ENCODE results near the gene MYCT1.
"Not testable (repeated sequence)": the region's sequence is repeated elsewhere in the genome, so short reads cannot be mapped to it uniquely, and the experiment has no call there.

The MYCT1 gene

DNA sequence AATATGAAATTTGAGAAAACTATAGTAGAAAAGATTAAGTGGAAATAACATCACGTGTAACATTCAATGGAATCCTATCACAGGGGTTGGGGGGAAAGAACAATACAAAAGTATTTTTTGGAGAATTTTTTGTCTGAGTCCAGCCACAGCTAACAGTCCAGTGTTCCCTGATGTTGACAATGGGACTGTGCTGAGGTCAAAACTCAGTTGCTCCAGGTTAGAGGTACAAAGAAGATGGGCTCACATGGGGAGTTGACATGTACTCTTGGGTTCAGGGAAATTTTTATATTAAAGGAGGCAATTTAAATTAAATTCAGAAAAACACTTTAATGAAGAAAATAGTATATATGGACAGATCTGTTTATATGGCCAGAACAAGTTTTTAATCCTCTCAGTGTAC lies 995 bp downstream of the MYCT1 start:
- DNase-seq (ENCODE audit: low read depth), result peak; percentile 31

DNA sequence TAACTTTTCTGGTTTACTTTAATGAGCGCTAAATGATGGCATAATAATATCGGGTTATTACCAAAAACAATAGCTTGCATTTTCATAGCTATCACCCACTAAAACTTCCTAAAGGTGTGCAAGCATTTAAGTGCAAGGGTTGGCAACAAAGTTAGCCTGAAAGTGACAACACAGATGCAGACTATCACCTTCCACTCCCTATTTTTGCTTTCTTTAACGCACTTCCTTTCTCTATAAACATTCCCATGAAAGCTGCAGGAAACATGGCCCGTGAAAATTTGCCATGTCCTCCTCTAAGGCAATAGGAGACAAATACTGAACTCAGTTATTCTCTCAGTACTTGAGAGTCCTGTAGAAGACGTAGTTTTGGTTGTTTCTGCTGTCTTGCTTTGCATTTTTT lies 2.7 kb downstream of the MYCT1 start:
- DNase-seq (ENCODE audit: low read depth), result peak; percentile 32
- TF ChIP-seq, protein P1, sequence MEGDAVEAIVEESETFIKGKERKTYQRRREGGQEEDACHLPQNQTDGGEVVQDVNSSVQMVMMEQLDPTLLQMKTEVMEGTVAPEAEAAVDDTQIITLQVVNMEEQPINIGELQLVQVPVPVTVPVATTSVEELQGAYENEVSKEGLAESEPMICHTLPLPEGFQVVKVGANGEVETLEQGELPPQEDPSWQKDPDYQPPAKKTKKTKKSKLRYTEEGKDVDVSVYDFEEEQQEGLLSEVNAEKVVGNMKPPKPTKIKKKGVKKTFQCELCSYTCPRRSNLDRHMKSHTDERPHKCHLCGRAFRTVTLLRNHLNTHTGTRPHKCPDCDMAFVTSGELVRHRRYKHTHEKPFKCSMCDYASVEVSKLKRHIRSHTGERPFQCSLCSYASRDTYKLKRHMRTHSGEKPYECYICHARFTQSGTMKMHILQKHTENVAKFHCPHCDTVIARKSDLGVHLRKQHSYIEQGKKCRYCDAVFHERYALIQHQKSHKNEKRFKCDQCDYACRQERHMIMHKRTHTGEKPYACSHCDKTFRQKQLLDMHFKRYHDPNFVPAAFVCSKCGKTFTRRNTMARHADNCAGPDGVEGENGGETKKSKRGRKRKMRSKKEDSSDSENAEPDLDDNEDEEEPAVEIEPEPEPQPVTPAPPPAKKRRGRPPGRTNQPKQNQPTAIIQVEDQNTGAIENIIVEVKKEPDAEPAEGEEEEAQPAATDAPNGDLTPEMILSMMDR (IDR thresholded peaks at IDR 0.05; ENCODE audit: low read length, missing control alignments), result no peak
- peak overlapping the region; percentile 54 for H3K4me3 ChIP-seq (replicated peaks; ENCODE audit: low read depth, low read length)

More for the DNA sequence above, 995 bp downstream of the MYCT1 start:
- H3K4me3 ChIP-seq (replicated peaks; ENCODE audit: low read depth, low read length), result peak overlapping the region; percentile 54
- TF ChIP-seq, protein P1 (IDR thresholded peaks at IDR 0.05; ENCODE audit: low read length, missing control alignments), result no peak

DNA sequence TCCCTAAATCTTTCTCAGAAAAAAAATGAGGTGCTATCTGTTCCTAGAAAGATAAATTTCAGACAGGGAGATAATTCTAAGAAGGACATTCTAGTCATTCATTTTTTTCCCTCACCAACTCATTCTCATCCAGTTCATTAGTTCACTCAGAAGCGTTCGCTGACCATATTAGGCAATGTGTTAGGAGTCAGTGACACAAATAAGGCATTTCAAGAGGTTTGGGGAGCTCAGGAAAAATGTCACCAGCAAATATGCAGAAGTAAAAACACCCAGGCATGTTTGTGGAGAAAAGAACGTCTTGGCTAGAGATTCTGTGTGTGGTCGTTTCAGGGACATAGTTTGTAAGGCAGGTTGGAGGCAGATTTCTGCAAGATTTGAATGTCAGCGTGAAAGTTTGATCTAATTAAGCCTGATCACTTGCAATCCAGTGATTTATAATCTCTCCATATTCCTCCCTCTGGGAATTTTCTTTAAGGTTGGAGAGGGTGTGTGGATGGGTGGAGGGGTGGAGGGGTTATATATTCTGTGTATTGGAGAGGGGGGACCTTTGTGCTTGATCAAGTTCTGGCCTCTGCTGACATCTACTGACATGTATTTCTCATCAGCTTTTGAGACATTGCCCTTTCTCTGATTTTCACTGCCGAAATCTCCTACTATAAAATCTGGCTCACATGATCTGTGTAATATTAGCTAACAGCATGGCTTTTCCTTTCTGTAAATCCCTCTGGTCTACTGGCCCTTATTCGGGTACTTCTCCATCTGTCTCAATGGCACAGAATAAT lies 3.6 kb downstream of the MYCT1 start:
- peak; percentile 58 for DNase-seq (ENCODE audit: low read depth)
- H3K4me3 ChIP-seq (replicated peaks; ENCODE audit: low read depth, low read length), result peak overlapping the region; percentile 54
- TF ChIP-seq, protein P1 (IDR thresholded peaks at IDR 0.05; ENCODE audit: low read length, missing control alignments), result no peak

DNA sequence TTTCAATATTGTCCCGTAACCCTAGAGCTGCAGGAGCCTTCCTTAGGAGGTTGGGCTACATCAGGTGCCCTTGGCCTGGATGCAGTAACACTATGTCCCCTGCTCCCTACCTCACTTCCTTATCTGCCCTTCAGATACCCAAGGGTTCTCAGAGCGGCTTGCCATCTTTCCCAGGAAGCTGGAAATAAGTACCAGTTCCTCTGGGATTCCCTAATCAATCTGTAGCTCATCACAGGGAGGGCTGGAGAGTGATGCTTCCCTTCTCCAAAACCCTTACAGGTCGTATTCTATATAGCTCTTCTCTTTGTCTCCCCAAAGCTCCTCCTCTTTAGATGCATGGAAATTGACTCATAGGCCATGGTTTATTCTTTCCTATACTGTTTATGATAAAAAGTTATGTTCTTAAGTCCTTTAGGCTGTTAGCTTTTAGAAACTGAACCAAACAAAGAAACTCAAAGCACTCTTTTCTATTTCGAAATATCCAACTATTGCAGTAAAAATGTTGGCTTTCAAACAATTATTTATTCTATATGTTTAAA lies 4.2 kb downstream of the MYCT1 start:
- TF ChIP-seq, protein P1 (IDR thresholded peaks at IDR 0.05; ENCODE audit: low read length, missing control alignments), result no peak
- no peak for DNase-seq (ENCODE audit: low read depth)
- no peak overlapping the region for H3K4me3 ChIP-seq (replicated peaks; ENCODE audit: low read depth, low read length)

DNA sequence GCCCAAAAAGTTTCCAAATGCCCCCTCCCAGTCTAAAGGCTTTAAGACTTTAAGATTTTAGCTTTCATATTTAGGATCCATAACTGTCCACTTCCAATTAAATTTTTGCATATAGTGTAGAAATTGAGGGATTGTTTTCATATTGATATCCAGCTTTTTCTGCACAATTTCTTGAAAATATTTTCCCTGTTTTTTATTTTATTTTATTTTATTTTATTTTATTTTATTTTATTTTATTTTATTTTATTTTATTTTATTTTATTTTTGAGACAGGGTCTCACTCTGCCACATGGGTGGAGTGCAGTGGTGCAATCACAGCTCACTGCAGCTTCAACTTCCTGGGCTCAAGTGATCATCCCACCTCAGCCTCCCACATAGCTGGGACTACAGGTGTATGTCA lies 6.1 kb downstream of the MYCT1 start:
- not testable (repeated sequence) for H3K4me3 ChIP-seq (replicated peaks; ENCODE audit: low read depth, low read length); DNase-seq (ENCODE audit: low read depth)

DNA sequence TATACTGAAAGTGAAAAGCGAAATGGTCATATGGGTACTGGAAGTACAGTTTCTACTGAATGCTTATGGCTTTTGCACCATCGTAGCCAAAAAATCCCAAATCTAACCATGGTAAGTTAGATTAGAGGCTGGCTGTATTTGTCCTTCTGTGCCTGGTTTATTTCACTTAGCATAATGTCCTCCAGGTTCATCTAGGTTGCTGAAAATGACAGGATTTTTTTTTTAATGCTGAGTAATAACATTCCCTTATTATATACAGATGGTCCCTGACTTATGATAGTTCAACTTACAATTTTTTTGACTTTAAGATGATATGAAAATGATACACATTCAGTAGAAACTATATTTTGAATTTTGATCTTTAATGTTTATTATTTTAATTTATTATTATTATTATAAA lies 7.6 kb downstream of the MYCT1 start:
- TF ChIP-seq, protein P1 (IDR thresholded peaks at IDR 0.05; ENCODE audit: low read length, missing control alignments), result no peak
- DNase-seq (ENCODE audit: low read depth), result no peak
- H3K4me3 ChIP-seq (replicated peaks; ENCODE audit: low read depth, low read length), result no peak overlapping the region

DNA sequence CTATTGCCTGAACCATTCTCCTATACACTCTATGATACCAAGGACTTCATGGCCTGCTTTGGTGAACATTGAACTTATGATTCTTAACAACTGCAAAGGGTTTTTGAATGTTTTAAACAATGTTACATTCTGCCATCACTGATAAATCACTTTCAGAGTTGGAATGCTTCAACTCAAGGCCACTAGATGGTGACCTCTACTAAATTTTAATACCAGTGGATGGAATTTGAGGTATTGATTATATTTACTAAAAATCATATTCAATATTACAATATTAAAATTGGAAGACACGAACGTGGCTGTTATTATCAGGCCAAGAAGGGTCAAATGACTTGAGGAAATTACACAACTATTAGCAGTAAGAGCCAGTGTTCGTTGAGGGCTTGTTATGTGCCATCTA lies 18.6 kb downstream of the MYCT1 start:
- no peak overlapping the region for H3K4me3 ChIP-seq (replicated peaks; ENCODE audit: low read depth, low read length)
- DNase-seq (ENCODE audit: low read depth), result no peak
- TF ChIP-seq, protein P1 (IDR thresholded peaks at IDR 0.05; ENCODE audit: low read length, missing control alignments), result peak; percentile 8

Measured in fibroblast of pulmonary artery (primary cell).